KMS-11 (cell line): ENCODE measurements around the gene OSBP2.
A peak's percentile ranks its signal among the peaks of the same experiment; 100 is the strongest.

Experiments
- H2AFZ ChIP-seq: fragments of 200-600 bp; sonication (generic); 2 replicates; pipeline ENCODE4 v1.6.1; 2016; ENCODE audit warnings: antibody characterized with exemption, mixed run types, low read depth
- H3K27ac ChIP-seq: fragments of 200-600 bp; sonication (generic); 2 replicates; pipeline ENCODE4 v1.6.1; 2016; ENCODE audit warnings: mild to moderate bottlenecking, mixed run types
- H3K27me3 ChIP-seq: fragments of 200-600 bp; sonication (generic); 2 replicates; pipeline ENCODE4 v1.6.1; 2017; ENCODE audit warnings: mild to moderate bottlenecking, low read depth, mixed run types, moderate library complexity; ENCODE audit not compliant: insufficient read depth
- H3K36me3 ChIP-seq: fragments of 200-600 bp; sonication (generic); 2 replicates; pipeline ENCODE4 v1.6.1; 2017; ENCODE audit warnings: mild to moderate bottlenecking, mixed run types; ENCODE audit not compliant: insufficient read depth
- H3K4me1 ChIP-seq: fragments of 200-600 bp; sonication (generic); 2 replicates; pipeline ENCODE4 v1.6.1; 2016; ENCODE audit warnings: mild to moderate bottlenecking, low read depth, mixed run types; ENCODE audit not compliant: poor library complexity, severe bottlenecking
- H3K4me2 ChIP-seq: fragments of 200-600 bp; sonication (generic); 2 replicates; pipeline ENCODE4 v1.7.0; 2016; ENCODE audit warnings: mild to moderate bottlenecking, mixed run types
- H3K4me3 ChIP-seq: fragments of 200-600 bp; sonication (generic); IDR thresholded peaks from 2 replicates; pipeline ENCODE4 v1.6.1; 2017; ENCODE audit warnings: low read depth, low read length, mixed read lengths; ENCODE audit not compliant: insufficient read depth
- H3K79me2 ChIP-seq: fragments of 200-600 bp; sonication (generic); 2 replicates; pipeline ENCODE4 v1.6.1; 2016; ENCODE audit warnings: low read depth, mixed run types; ENCODE audit not compliant: insufficient read depth
- H3K9ac ChIP-seq: fragments of 200-600 bp; sonication (generic); 2 replicates; pipeline ENCODE4 v1.6.1; 2016; ENCODE audit warnings: mild to moderate bottlenecking, mixed run types
- H4K20me1 ChIP-seq: fragments of 200-600 bp; sonication (generic); 2 replicates; pipeline ENCODE4 v1.6.1; 2016; ENCODE audit warnings: mild to moderate bottlenecking, mixed run types; ENCODE audit not compliant: insufficient read depth
- CTCF ChIP-seq: fragments of 200-600 bp; sonication (generic); conservative IDR thresholded peaks from 2 replicates; pipeline ENCODE4 v1.6.1; 2017; ENCODE audit warnings: low read depth, mild to moderate bottlenecking, antibody characterized with exemption, low read length, moderate library complexity, mixed read lengths

OSBP2 gene

GRCh38 chr22:30689622-30690021, 5.1 kb upstream of the OSBP2 start:
- no peaks in the 10 kb centered on the region for H3K79me2 ChIP-seq
- no peak overlapping the region for H3K4me2 ChIP-seq
- no peak overlapping the region for H3K9ac ChIP-seq
- H2AFZ ChIP-seq = no peak overlapping the region
- no peaks in the 10 kb centered on the region for H4K20me1 ChIP-seq
- H3K4me1 ChIP-seq = peaks cover 6% of the 10 kb centered on the region
- no peak overlapping the region for H3K27ac ChIP-seq
- H3K4me3 ChIP-seq = no peak overlapping the region
- no peaks in the 10 kb centered on the region for H3K36me3 ChIP-seq
- no peak for TF ChIP-seq CTCF
- no peaks in the 10 kb centered on the region for H3K27me3 ChIP-seq

- H3K9ac ChIP-seq = no peak overlapping the region
- no peak overlapping the region for H2AFZ ChIP-seq
- H3K27ac ChIP-seq = no peak overlapping the region
- H3K4me3 ChIP-seq = no peak overlapping the region
- H3K36me3 ChIP-seq = no peaks in the 10 kb centered on the region
- H3K27me3 ChIP-seq = no peaks in the 10 kb centered on the region
- H3K4me2 ChIP-seq = no peak overlapping the region
- no peaks in the 10 kb centered on the region for H4K20me1 ChIP-seq
- no peaks in the 10 kb centered on the region for H3K79me2 ChIP-seq
- no peak for TF ChIP-seq CTCF
- H3K4me1 ChIP-seq = peaks cover 18% of the 10 kb centered on the region
Observed at GRCh38 chr22:30691204-30691603, 3.5 kb upstream of the OSBP2 start.

GRCh38 chr22:30694171-30694639, 469 bp upstream of the OSBP2 start:
- Histone ChIP-seq H3K4me2 (peak overlapping the region; percentile 61), H3K4me3 (no peak overlapping the region), H4K20me1 (no peaks in the 10 kb centered on the region), H3K27ac (peak overlapping the region; percentile 72), H2AFZ (peak overlapping the region; percentile 96), H3K4me1 (peaks cover 36% of the 10 kb centered on the region), H3K36me3 (no peaks in the 10 kb centered on the region), H3K27me3 (no peaks in the 10 kb centered on the region), H3K9ac (peak overlapping the region; percentile 84), H3K79me2 (peaks cover 18% of the 10 kb centered on the region; the same call in 1 of the 2 replicates)
- TF ChIP-seq CTCF = no peak

- no peaks in the 10 kb centered on the region for H4K20me1 ChIP-seq
- H3K27me3 ChIP-seq = no peaks in the 10 kb centered on the region
- no peak overlapping the region for H3K27ac ChIP-seq
- TF ChIP-seq CTCF = no peak
- no peaks in the 10 kb centered on the region for H3K36me3 ChIP-seq
- H3K4me2 ChIP-seq = peak overlapping the region; percentile 65
- peaks cover 21% of the 10 kb centered on the region; the same call in 1 of the 2 replicates for H3K79me2 ChIP-seq
- H2AFZ ChIP-seq = peak overlapping the region; percentile 39; the same call in 1 of the 2 replicates
- H3K4me3 ChIP-seq = no peak overlapping the region
- H3K9ac ChIP-seq = peak overlapping the region; percentile 63; the same call in 1 of the 2 replicates
- peaks cover 40% of the 10 kb centered on the region for H3K4me1 ChIP-seq
Observed at GRCh38 chr22:30695351-30695851, 727 bp downstream of the OSBP2 start.
